Measurements from ENCODE around the gene FYCO1.

DNA sequence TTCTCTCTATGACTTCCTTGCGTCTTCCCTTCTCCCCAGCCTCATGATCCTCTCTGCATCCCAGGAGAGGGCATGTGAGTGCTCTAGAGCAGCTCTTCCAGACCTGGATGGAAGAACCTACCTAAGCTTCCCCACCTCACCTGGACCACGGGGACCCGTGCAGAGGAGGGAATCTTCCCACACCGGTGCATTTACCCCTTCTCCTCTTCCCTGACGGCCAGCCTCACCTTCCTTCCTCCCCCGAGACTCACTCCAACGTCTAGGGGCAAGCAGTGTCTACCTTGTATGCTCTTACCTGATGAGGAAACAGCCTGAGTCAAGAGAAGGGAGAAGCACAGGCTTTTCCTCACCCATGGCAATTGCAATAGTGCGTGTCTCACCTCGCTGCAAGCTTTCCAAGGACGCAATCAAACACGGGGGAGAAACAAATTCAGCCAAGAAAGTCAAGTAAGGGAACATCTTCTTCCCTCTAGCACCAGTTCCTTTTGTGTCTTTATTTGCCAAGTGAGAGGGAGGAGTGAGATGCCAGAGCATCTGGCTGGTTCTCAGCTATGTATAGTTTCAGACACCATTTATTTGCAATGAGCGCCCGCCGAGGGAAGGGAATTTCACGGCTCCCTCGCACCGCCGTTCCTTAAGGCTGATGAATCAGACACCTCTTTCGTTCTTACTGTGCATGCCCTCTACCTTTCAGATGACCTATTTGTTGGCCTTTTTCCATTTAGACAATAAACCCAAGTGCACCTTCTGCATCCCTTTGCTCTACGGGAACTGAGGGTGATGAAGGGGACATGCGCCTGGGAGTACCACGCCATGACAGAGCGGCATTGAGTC, 111.0 kb downstream of the FYCO1 start:
- TF ChIP-seq CTCF (IDR thresholded peaks at IDR 0.05; ENCODE audit: control extremely low read depth in 1 of 3, insufficient read depth in 1 of 3, low read depth in 1 of 3, low read length in 3 of 3), result no peak
- no peak for TF ChIP-seq TAF1 (IDR thresholded peaks at IDR 0.05; ENCODE audit: low read depth, low read length)
- no peak for TF ChIP-seq POLR2A (IDR thresholded peaks at IDR 0.05; ENCODE audit: control extremely low read depth in 1 of 2, low read depth in 2 of 2, low read length in 2 of 2)
